ENCODE results near the gene FCSK.
"Not testable (repeated sequence)": the region's sequence is repeated elsewhere in the genome, so short reads cannot be mapped to it uniquely, and the experiment has no call there.

The FCSK gene

GRCh38 chr16:70454222-70455034, at the start of gene FCSK:
Gene FCSK (plus strand): TSS chr16:70454595. CDS start chr16:70463191, 8,596 bp downstream.
- peak; percentile 66 for DNase-seq

GRCh38 chr16:70406104-70406503, 48.3 kb upstream of the FCSK start:
- not testable (repeated sequence) for DNase-seq

GRCh38 chr16:70407811-70408274, 46.6 kb upstream of the FCSK start:
- no peak for DNase-seq

- DNase-seq: no peak
Observed at GRCh38 chr16:70410734-70411133, 43.7 kb upstream of the FCSK start.

- no peak for DNase-seq
Observed at GRCh38 chr16:70412385-70412784, 42.0 kb upstream of the FCSK start.

- not testable (repeated sequence) for DNase-seq
Observed at GRCh38 chr16:70413572-70413971, 40.8 kb upstream of the FCSK start.

- DNase-seq: no peak
Observed at GRCh38 chr16:70416748-70417616, 37.4 kb upstream of the FCSK start.

GRCh38 chr16:70417661-70418060, 36.7 kb upstream of the FCSK start:
- DNase-seq: no peak

GRCh38 chr16:70418274-70418992, 36.0 kb upstream of the FCSK start:
- no peak for DNase-seq

GRCh38 chr16:70418993-70419318, 35.4 kb upstream of the FCSK start:
- no peak for DNase-seq

- DNase-seq: no peak
Observed at GRCh38 chr16:70419384-70420327, 34.7 kb upstream of the FCSK start.

- DNase-seq: no peak
Observed at GRCh38 chr16:70421014-70421413, 33.4 kb upstream of the FCSK start.

GRCh38 chr16:70421473-70422311, 32.7 kb upstream of the FCSK start:
- no peak for DNase-seq

- no peak for DNase-seq
Observed at GRCh38 chr16:70422543-70422942, 31.9 kb upstream of the FCSK start.

- no peak for DNase-seq
Observed at GRCh38 chr16:70427786-70428177, 26.6 kb upstream of the FCSK start.

- DNase-seq: peak; percentile 90
Observed at GRCh38 chr16:70428178-70428998, 26.0 kb upstream of the FCSK start.

GRCh38 chr16:70429888-70430666, 24.3 kb upstream of the FCSK start:
- no peak for DNase-seq

- DNase-seq: no peak
Observed at GRCh38 chr16:70430667-70431536, 23.5 kb upstream of the FCSK start.
